SK-N-MC (cell line): ENCODE data around the gene RAB10.
"Not testable (repeated sequence)": the region's sequence is repeated elsewhere in the genome, so short reads cannot be mapped to it uniquely, and the experiment has no call there.

Source experiments
- DNase-seq: peaks from one replicate; pipeline ENCODE4 v3.0.0-alpha.2; 2011; ENCODE audit warnings: low read depth, low spot score
- H3K27ac ChIP-seq: fragments of 200-600 bp; sonication (generic); 2 replicates; pipeline ENCODE4 v1.5.1; 2016; ENCODE audit warnings: mixed run types
- H3K36me3 ChIP-seq: fragments of 200-600 bp; sonication (generic); 2 replicates; pipeline ENCODE4 v1.6.1; 2017; ENCODE audit warnings: antibody characterized with exemption, low read length, mixed read lengths; ENCODE audit not compliant: insufficient read depth
- H3K4me3 ChIP-seq: fragments of 200-600 bp; sonication (generic); 2 replicates; pipeline ENCODE4 v1.5.1; 2016
- H3K9ac ChIP-seq: fragments of 200-600 bp; sonication (generic); 2 replicates; pipeline ENCODE4 v1.8.0; 2017; ENCODE audit warnings: mixed run types, mixed read lengths; ENCODE audit not compliant: insufficient read length
- H3K9me3 ChIP-seq: fragments of 200-600 bp; sonication (generic); 2 replicates; pipeline ENCODE4 v1.6.1; 2017; ENCODE audit warnings: low read depth, mild to moderate bottlenecking, antibody characterized with exemption, low read length, moderate library complexity, mixed read lengths
- EZH2 ChIP-seq: fragments of 200-600 bp; sonication (generic); IDR thresholded peaks from one replicate; pipeline ENCODE4 v1.6.1; 2017; ENCODE audit warnings: antibody characterized with exemption
- FOXP2 ChIP-seq: optimal IDR thresholded peaks from 2 replicates; pipeline ENCODE3; 2011; ENCODE audit warnings: mild to moderate bottlenecking, moderate library complexity; ENCODE audit not compliant: insufficient read depth; ENCODE audit errors: extremely low read length, control extremely low read depth
- POLR2AphosphoS5 ChIP-seq: IDR thresholded peaks from 2 replicates; pipeline ENCODE4 v1.6.1; 2012; ENCODE audit warnings: mild to moderate bottlenecking, low read depth, low read length, borderline replicate concordance

The RAB10 gene

GRCh38 chr2:26076001-26076587 is 42.2 kb downstream of the RAB10 start:
- Histone ChIP-seq H3K27ac (no peak overlapping the region), H3K9ac (no peak overlapping the region), H3K4me3 (no peak overlapping the region), H3K36me3 (peaks cover 27% of the 10 kb centered on the region), H3K9me3 (no peaks in the 10 kb centered on the region)
- no peak for DNase-seq
- no peak for TF ChIP-seq POLR2AphosphoS5
- no peak for TF ChIP-seq FOXP2
- TF ChIP-seq EZH2 = no peak

- TF ChIP-seq POLR2AphosphoS5 (no peak), FOXP2 (no peak), EZH2 (no peak)
Measured at GRCh38 chr2:26077291-26077690, 43.4 kb downstream of the RAB10 start.

GRCh38 chr2:26078939-26079338 is 45.1 kb downstream of the RAB10 start:
- Histone ChIP-seq H3K9me3 (no peaks in the 10 kb centered on the region), H3K9ac (no peak overlapping the region), H3K4me3 (no peak overlapping the region), H3K27ac (no peak overlapping the region), H3K36me3 (peaks cover 28% of the 10 kb centered on the region)
- no peak for DNase-seq
- TF ChIP-seq EZH2 (no peak), POLR2AphosphoS5 (no peak), FOXP2 (no peak)

More at GRCh38 chr2:26077291-26077690, 43.4 kb downstream of the RAB10 start:
- no peak overlapping the region for H3K27ac ChIP-seq
- peaks cover 29% of the 10 kb centered on the region; the same call in 1 of the 2 replicates for H3K36me3 ChIP-seq
- no peak for DNase-seq
- H3K4me3 ChIP-seq = no peak overlapping the region
- H3K9ac ChIP-seq = no peak overlapping the region
- H3K9me3 ChIP-seq = no peaks in the 10 kb centered on the region

- Histone ChIP-seq H3K9me3 (no peaks in the 10 kb centered on the region), H3K27ac (no peak overlapping the region)
Measured at GRCh38 chr2:26080356-26080755, 46.5 kb downstream of the RAB10 start.

GRCh38 chr2:26080925-26081324 is 47.0 kb downstream of the RAB10 start:
- peaks cover 28% of the 10 kb centered on the region for H3K36me3 ChIP-seq
- not testable (repeated sequence) for H3K9ac ChIP-seq, H3K27ac ChIP-seq, DNase-seq, H3K4me3 ChIP-seq, H3K9me3 ChIP-seq

More at GRCh38 chr2:26080356-26080755, 46.5 kb downstream of the RAB10 start:
- H3K36me3 ChIP-seq = peaks cover 28% of the 10 kb centered on the region
- TF ChIP-seq POLR2AphosphoS5 (no peak), FOXP2 (no peak), EZH2 (no peak)
- no peak for DNase-seq
- H3K9ac ChIP-seq = no peak overlapping the region
- no peak overlapping the region for H3K4me3 ChIP-seq

- H3K9ac ChIP-seq = no peak overlapping the region
- H3K9me3 ChIP-seq = no peaks in the 10 kb centered on the region
- no peak for TF ChIP-seq FOXP2
- no peak for TF ChIP-seq EZH2
- TF ChIP-seq POLR2AphosphoS5 = no peak
- H3K36me3 ChIP-seq = peaks cover 28% of the 10 kb centered on the region
- no peak for DNase-seq
- H3K27ac ChIP-seq = no peak overlapping the region
- H3K4me3 ChIP-seq = no peak overlapping the region
Measured at GRCh38 chr2:26081556-26081955, 47.7 kb downstream of the RAB10 start.

GRCh38 chr2:26086155-26086637 is 52.3 kb downstream of the RAB10 start:
- H3K4me3 ChIP-seq = no peak overlapping the region
- no peak overlapping the region for H3K9ac ChIP-seq

GRCh38 chr2:26086779-26087178 is 52.9 kb downstream of the RAB10 start:
- Histone ChIP-seq H3K9me3 (no peaks in the 10 kb centered on the region), H3K4me3 (no peak overlapping the region), H3K9ac (no peak overlapping the region), H3K36me3 (peaks cover 8% of the 10 kb centered on the region), H3K27ac (peak overlapping the region; percentile 1; the same call in 1 of the 2 replicates)
- no peak for DNase-seq
- TF ChIP-seq EZH2 (no peak), FOXP2 (no peak), POLR2AphosphoS5 (no peak)

More at GRCh38 chr2:26086155-26086637, 52.3 kb downstream of the RAB10 start:
- Histone ChIP-seq H3K9me3 (no peaks in the 10 kb centered on the region), H3K27ac (no peak overlapping the region; the same call in none of the 2 replicates), H3K36me3 (peaks cover 10% of the 10 kb centered on the region)
- TF ChIP-seq EZH2 (no peak), FOXP2 (no peak), POLR2AphosphoS5 (no peak)
- DNase-seq = no peak

GRCh38 chr2:26088038-26088643 is 54.3 kb downstream of the RAB10 start:
- no peak for DNase-seq
- Histone ChIP-seq H3K9ac (no peak overlapping the region), H3K9me3 (no peaks in the 10 kb centered on the region), H3K4me3 (no peak overlapping the region), H3K27ac (0 out of 2 replicates have a peak overlapping the region, but pooled peaks have one; percentile 11), H3K36me3 (peaks cover 3% of the 10 kb centered on the region)
- TF ChIP-seq FOXP2 = no peak
- no peak for TF ChIP-seq POLR2AphosphoS5
- TF ChIP-seq EZH2 = no peak

- not testable (repeated sequence) for H3K4me3 ChIP-seq, H3K36me3 ChIP-seq, H3K9me3 ChIP-seq, H3K9ac ChIP-seq, DNase-seq, H3K27ac ChIP-seq
Measured at GRCh38 chr2:26088931-26089330, 55.0 kb downstream of the RAB10 start.
